Fibroblast of lung (primary cell): Measurements from ENCODE around the gene PRRC2A. TPM values are rescaled to one million over a fixed set of nuclear protein-coding genes. Genes with fewer than 3 reads are reported as not detected.
A peak's percentile ranks its signal among the peaks of the same experiment; 100 is the strongest.

Experiments
- DNase-seq, 2 donors: peaks; one replicate each; pipeline versions ENCODE4 v3.0.0 to v3.0.0-alpha.2; 2010; ENCODE audit warnings: low read depth in 2 of 2
- H2AFZ ChIP-seq: 2 replicates; pipeline ENCODE4 v1.5.1; 2012; ENCODE audit warnings: low read length, control low read depth, inconsistent platforms
- H3K27ac ChIP-seq: 2 replicates; pipeline ENCODE4 v1.5.1; 2011; ENCODE audit warnings: low read length, control low read depth; ENCODE audit not compliant: insufficient read depth
- H3K27me3 ChIP-seq: 2 replicates; pipeline ENCODE4 v1.5.1; 2011; ENCODE audit warnings: mild to moderate bottlenecking, low read length; ENCODE audit not compliant: control insufficient read depth, insufficient read depth
- H3K36me3 ChIP-seq: 2 replicates; pipeline ENCODE4 v1.5.1; 2011; ENCODE audit warnings: low read length; ENCODE audit not compliant: control insufficient read depth, insufficient read depth
- H3K4me1 ChIP-seq: 2 replicates; pipeline ENCODE4 v1.5.1; 2011; ENCODE audit warnings: low read length; ENCODE audit not compliant: control insufficient read depth, insufficient read depth; ENCODE audit errors: extremely low read depth
- H3K4me2 ChIP-seq: 2 replicates; pipeline ENCODE4 v1.5.1; 2011; ENCODE audit warnings: low read length, control low read depth; ENCODE audit not compliant: insufficient read depth; ENCODE audit errors: extremely low read depth
- H3K4me3 ChIP-seq, 4 experiments: fragments of 200-600 bp in 1 of 4; sonication (generic) in 1 of 4; replicated peaks in 1 of 4; 2 replicates each; pipeline ENCODE4 v1.5.1; 2011 to 2016; ENCODE audit warnings: low read length in 4 of 4, low read depth in 3 of 4, mild to moderate bottlenecking in 3 of 4, control low read depth in 2 of 4, inconsistent platforms in 1 of 4, mixed read lengths in 1 of 4; ENCODE audit not compliant: insufficient read depth in 1 of 4; ENCODE audit errors: control extremely low read depth in 1 of 4
- H3K79me2 ChIP-seq: 2 replicates; pipeline ENCODE4 v1.5.1; 2012; ENCODE audit warnings: mild to moderate bottlenecking, low read length, inconsistent platforms; ENCODE audit not compliant: control insufficient read depth, insufficient read depth
- H3K9ac ChIP-seq: 2 replicates; pipeline ENCODE4 v1.5.1; 2011; ENCODE audit warnings: mild to moderate bottlenecking, low read length, control low read depth; ENCODE audit not compliant: insufficient read depth
- H3K9me3 ChIP-seq: 2 replicates; pipeline ENCODE4 v1.5.1; 2012; ENCODE audit warnings: low read depth, low read length; ENCODE audit not compliant: control insufficient read depth, insufficient read depth
- H4K20me1 ChIP-seq: 2 replicates; pipeline ENCODE4 v1.5.1; 2011; ENCODE audit warnings: low read length; ENCODE audit not compliant: control insufficient read depth, insufficient read depth; ENCODE audit errors: extremely low read depth
- EZH2 ChIP-seq: IDR thresholded peaks from 2 replicates; pipeline ENCODE4 v1.5.1; 2012; ENCODE audit warnings: low read length, control low read depth, mild to moderate bottlenecking; ENCODE audit errors: missing control alignments
- polyA plus RNA-seq, 2 donors: library from polyadenylated mRNA; depleted of rRNA in 1 of 2; stranded (reverse) in 1 of 2; unstranded in 1 of 2; fragments of >200 nt; gene quantifications; 2 replicates each; pipeline ENCODE4 v1.2.1, GENCODE V29; 2011 to 2012; ENCODE audit warnings: missing spikeins in 1 of 2
- total RNA-seq: library from RNA; depleted of rRNA; stranded (reverse); fragments of >200 nt; gene quantifications from 2 replicates; pipeline ENCODE4 v1.2.1, GENCODE V29; 2014
- TF ChIP-seq, protein P1 (sequence below), 2 donors: IDR thresholded peaks in 1 of 2; conservative IDR thresholded peaks in 1 of 2; 1 replicate in 1 of 2; 2 replicates in 1 of 2; pipeline ENCODE4 v1.5.1; 2011 to 2012; ENCODE audit warnings: low read length in 2 of 2, control low read depth in 1 of 2, inconsistent platforms in 1 of 2, low read depth in 1 of 2, mild to moderate bottlenecking in 1 of 2

PRRC2A gene
- total and polyA plus RNA-seq, 2 donors (not counting 1 experiment from before 2014, with no cell fraction given): 26.9 to 46.6 TPM

DNA sequence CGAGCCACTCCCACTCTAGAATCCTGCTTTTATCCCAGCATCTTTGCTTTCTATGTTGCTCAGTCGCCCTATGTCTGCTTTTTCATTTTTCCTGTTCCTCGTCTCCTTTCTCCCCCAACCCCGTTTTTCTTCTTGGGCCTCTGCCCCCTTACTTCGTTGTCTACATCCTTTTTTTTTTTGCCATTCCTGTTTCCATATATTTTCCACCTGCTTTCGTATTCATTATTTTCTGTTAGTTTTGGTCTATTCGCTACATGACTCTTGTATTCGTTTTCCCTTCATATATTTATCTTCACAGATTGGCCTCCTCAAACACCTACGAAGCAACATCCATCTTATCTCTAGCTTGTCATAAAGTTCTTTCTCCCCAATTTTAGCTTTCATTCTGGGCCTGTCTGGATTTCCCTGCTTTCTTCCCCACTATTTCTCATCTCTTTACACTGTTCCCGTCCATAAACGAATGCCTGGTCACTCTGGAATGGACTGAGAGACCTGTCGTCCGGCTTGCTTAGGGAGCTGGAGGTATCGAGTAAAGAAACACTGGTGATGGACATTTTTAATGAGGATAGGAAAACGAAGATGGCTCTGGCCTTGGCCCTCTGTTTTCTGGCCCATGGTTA lies 915 bp downstream of the PRRC2A start:
- Histone ChIP-seq H3K9me3 (no peaks in the 10 kb centered on the region), H3K4me3 (peak overlapping the region; percentile 75 to 99 (median 92)), H3K27ac (peak overlapping the region; percentile 100), H4K20me1 (no peaks in the 10 kb centered on the region), H3K9ac (peak overlapping the region; percentile 95), H3K79me2 (peaks cover 51% of the 10 kb centered on the region), H3K27me3 (no peaks in the 10 kb centered on the region), H2AFZ (no peak overlapping the region), H3K4me1 (peaks cover 2% of the 10 kb centered on the region), H3K4me2 (peak overlapping the region; percentile 99), H3K36me3 (peaks cover 19% of the 10 kb centered on the region)
- TF ChIP-seq EZH2: no peak
- TF ChIP-seq, protein P1, sequence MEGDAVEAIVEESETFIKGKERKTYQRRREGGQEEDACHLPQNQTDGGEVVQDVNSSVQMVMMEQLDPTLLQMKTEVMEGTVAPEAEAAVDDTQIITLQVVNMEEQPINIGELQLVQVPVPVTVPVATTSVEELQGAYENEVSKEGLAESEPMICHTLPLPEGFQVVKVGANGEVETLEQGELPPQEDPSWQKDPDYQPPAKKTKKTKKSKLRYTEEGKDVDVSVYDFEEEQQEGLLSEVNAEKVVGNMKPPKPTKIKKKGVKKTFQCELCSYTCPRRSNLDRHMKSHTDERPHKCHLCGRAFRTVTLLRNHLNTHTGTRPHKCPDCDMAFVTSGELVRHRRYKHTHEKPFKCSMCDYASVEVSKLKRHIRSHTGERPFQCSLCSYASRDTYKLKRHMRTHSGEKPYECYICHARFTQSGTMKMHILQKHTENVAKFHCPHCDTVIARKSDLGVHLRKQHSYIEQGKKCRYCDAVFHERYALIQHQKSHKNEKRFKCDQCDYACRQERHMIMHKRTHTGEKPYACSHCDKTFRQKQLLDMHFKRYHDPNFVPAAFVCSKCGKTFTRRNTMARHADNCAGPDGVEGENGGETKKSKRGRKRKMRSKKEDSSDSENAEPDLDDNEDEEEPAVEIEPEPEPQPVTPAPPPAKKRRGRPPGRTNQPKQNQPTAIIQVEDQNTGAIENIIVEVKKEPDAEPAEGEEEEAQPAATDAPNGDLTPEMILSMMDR (conservative IDR thresholded peaks at IDR 0.05 in 1 of 2, IDR thresholded peaks at IDR 0.05 in 1 of 2; ENCODE audit: low read depth in 1 of 2, low read length in 2 of 2): no peak
- DNase-seq: no peak

GRCh38 chr6:31621991-31622390 lies 1.5 kb downstream of the PRRC2A start:
- Histone ChIP-seq H3K4me2 (peak overlapping the region; percentile 99), H3K9me3 (no peaks in the 10 kb centered on the region), H3K9ac (peak overlapping the region; percentile 95), H2AFZ (no peak overlapping the region), H3K79me2 (peaks cover 51% of the 10 kb centered on the region), H3K27ac (peak overlapping the region; percentile 100), H3K4me1 (peaks cover 2% of the 10 kb centered on the region), H3K36me3 (peaks cover 21% of the 10 kb centered on the region), H4K20me1 (no peaks in the 10 kb centered on the region), H3K27me3 (no peaks in the 10 kb centered on the region), H3K4me3 (peak overlapping the region; percentile 75 to 99 (median 92))
- TF ChIP-seq, protein P1 (conservative IDR thresholded peaks at IDR 0.05 in 1 of 2, IDR thresholded peaks at IDR 0.05 in 1 of 2; ENCODE audit: low read depth in 1 of 2, low read length in 2 of 2): no peak
- no peak for TF ChIP-seq EZH2
- DNase-seq: no peak

DNA sequence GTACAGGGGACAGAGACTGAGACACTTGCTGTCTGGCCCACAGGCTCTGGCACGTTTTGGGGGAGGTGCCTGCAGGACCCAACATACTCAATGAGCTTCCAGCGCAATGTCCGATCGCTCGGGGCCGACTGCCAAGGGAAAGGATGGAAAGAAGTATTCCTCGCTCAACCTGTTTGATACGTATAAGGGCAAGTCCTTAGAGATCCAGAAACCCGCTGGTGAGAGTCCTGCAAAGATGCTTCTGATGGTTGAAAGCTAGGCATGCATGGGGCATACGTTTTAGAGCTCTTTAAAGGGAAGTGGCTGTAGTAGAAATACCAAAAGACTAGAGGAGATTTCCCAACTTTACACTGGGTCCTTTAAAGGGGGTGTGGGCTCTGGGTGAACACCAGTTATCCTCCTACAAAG lies 2.2 kb downstream of the PRRC2A start:
- H3K27me3 ChIP-seq: no peaks in the 10 kb centered on the region
- H3K9ac ChIP-seq: no peak overlapping the region
- no peak for DNase-seq
- no peak overlapping the region for H2AFZ ChIP-seq
- TF ChIP-seq EZH2: no peak
- TF ChIP-seq, protein P1 (conservative IDR thresholded peaks at IDR 0.05 in 1 of 2, IDR thresholded peaks at IDR 0.05 in 1 of 2; ENCODE audit: low read depth in 1 of 2, low read length in 2 of 2): no peak
- H4K20me1 ChIP-seq: no peaks in the 10 kb centered on the region
- peak overlapping the region; percentile 99 for H3K4me2 ChIP-seq
- H3K4me1 ChIP-seq: peaks cover 2% of the 10 kb centered on the region
- H3K27ac ChIP-seq: no peak overlapping the region
- H3K36me3 ChIP-seq: peaks cover 27% of the 10 kb centered on the region
- H3K9me3 ChIP-seq: no peaks in the 10 kb centered on the region
- H3K4me3 ChIP-seq: peak overlapping the region; percentile 75 to 99 (median 92)
- H3K79me2 ChIP-seq: peaks cover 56% of the 10 kb centered on the region
